Activated CD4-positive, alpha-beta T cell treated with anti-CD3 and anti-CD28 coated beads for 4 hours (primary cell): ENCODE results near the gene KAT6B.
"Not testable (repeated sequence)": the region's sequence is repeated elsewhere in the genome, so short reads cannot be mapped to it uniquely, and the experiment has no call there.

Experiments used
- DNase-seq, 2 donors: peaks; one replicate each; pipeline ENCODE4 v3.0.0-alpha.2; 2020

KAT6B gene

GRCh38 chr10:74863551-74863950 is 37.2 kb downstream of the KAT6B start:
- DNase-seq: no peak

- DNase-seq: no peak
Measured at GRCh38 chr10:74867351-74867750, 41.0 kb downstream of the KAT6B start.

GRCh38 chr10:74868392-74868977 is 42.1 kb downstream of the KAT6B start:
- DNase-seq: no peak

GRCh38 chr10:74869635-74870034 is 43.2 kb downstream of the KAT6B start:
- no peak for DNase-seq

- no peak for DNase-seq
Measured at GRCh38 chr10:74870191-74870590, 43.8 kb downstream of the KAT6B start.

- no peak for DNase-seq
Measured at GRCh38 chr10:74871595-74872382, 45.4 kb downstream of the KAT6B start.

GRCh38 chr10:74873803-74874454 is 47.5 kb downstream of the KAT6B start:
- no peak for DNase-seq

- DNase-seq: no peak
Measured at GRCh38 chr10:74874649-74875048, 48.2 kb downstream of the KAT6B start.

GRCh38 chr10:74875068-74875467 is 48.7 kb downstream of the KAT6B start:
- DNase-seq: no peak

GRCh38 chr10:74875966-74876365 is 49.6 kb downstream of the KAT6B start:
- no peak for DNase-seq

- not testable (repeated sequence) for DNase-seq
Measured at GRCh38 chr10:74877054-74877453, 50.7 kb downstream of the KAT6B start.

GRCh38 chr10:74877898-74878297 is 51.5 kb downstream of the KAT6B start:
- DNase-seq: no peak

GRCh38 chr10:74880041-74880440 is 53.6 kb downstream of the KAT6B start:
- no peak for DNase-seq

- DNase-seq: no peak
Measured at GRCh38 chr10:74881253-74881884, 55.0 kb downstream of the KAT6B start.

- no peak for DNase-seq
Measured at GRCh38 chr10:74882427-74882826, 56.0 kb downstream of the KAT6B start.

- no peak for DNase-seq
Measured at GRCh38 chr10:74882831-74883230, 56.4 kb downstream of the KAT6B start.

GRCh38 chr10:74883428-74883827 is 57.0 kb downstream of the KAT6B start:
- no peak for DNase-seq

GRCh38 chr10:74887614-74888284 is 61.3 kb downstream of the KAT6B start:
- DNase-seq: no peak

- DNase-seq: no peak
Measured at GRCh38 chr10:74888962-74889661, 62.7 kb downstream of the KAT6B start.

GRCh38 chr10:74889662-74889998 is 63.2 kb downstream of the KAT6B start:
- no peak for DNase-seq

- no peak for DNase-seq
Measured at GRCh38 chr10:74890460-74890859, 64.1 kb downstream of the KAT6B start.

- DNase-seq: no peak
Measured at GRCh38 chr10:74891053-74891452, 64.7 kb downstream of the KAT6B start.

GRCh38 chr10:74892839-74893238 is 66.4 kb downstream of the KAT6B start:
- DNase-seq: no peak
